Neuron (in vitro differentiated cells): ENCODE data around the gene IL9.

Experiments used
- H2AFZ ChIP-seq: one replicate; pipeline ENCODE4 v1.6.1; 2013; ENCODE audit warnings: low read depth, mild to moderate bottlenecking, inconsistent platforms, low read length, moderate library complexity
- H3K27me3 ChIP-seq: one replicate; pipeline ENCODE4 v1.6.1; 2013; ENCODE audit warnings: low read length; ENCODE audit not compliant: insufficient read depth
- H3K36me3 ChIP-seq: one replicate; pipeline ENCODE4 v1.6.1; 2013; ENCODE audit warnings: low read length; ENCODE audit not compliant: insufficient read depth
- H3K4me1 ChIP-seq: one replicate; pipeline ENCODE4 v1.6.1; 2013; ENCODE audit warnings: low read length; ENCODE audit not compliant: insufficient read depth
- H3K4me3 ChIP-seq: 2 replicates; pipeline ENCODE4 v1.5.1; 2013; ENCODE audit warnings: mild to moderate bottlenecking, low read length, moderate library complexity
- H3K9me3 ChIP-seq: one replicate; pipeline ENCODE4 v1.6.1; 2013; ENCODE audit warnings: low read length

IL9 gene

DNA sequence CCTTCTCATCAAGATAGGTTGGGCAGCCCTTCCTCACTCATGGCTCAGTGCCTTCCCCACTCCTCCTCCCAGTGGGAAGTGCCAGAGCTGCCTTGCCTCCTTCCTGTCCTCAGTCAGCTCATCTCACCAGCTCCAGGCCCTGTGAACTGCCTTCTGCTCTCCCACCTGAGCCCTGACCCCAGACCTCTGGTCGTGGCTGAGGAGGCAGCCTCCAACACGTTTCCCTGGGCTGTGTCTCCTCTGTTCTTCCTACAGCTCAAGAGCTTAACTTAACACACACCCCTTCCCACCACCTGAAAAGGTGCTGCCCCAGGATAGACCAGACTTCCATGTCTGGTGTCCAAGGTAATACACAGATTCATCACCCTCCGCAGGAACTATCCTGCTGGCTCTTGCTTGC, 21.2 kb downstream of the IL9 start:
- no peaks in the 10 kb centered on the region for H3K36me3 ChIP-seq
- no peak overlapping the region for H2AFZ ChIP-seq
- H3K9me3 ChIP-seq, result no peaks in the 10 kb centered on the region
- H3K4me3 ChIP-seq, result no peak overlapping the region
- no peaks in the 10 kb centered on the region for H3K27me3 ChIP-seq
- no peaks in the 10 kb centered on the region for H3K4me1 ChIP-seq

DNA sequence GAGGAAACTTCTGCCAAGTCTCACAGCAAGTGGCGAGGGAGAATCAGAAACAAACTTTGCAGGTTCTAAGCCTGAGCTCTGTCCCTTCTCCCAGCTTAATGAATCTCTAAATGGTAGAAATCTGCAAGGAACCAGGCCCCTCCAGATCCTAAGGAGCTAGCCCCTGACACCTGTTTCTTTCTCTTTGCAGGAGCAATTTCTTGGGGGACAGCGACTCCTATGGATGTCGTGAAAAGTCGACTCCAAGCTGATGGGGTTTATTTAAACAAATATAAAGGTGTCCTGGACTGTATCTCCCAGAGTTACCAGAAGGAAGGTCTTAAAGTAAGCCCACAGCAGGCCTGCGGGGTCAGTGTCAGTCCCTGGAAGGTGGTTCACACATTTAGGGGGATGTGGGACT, 21.8 kb downstream of the IL9 start:
- no peaks in the 10 kb centered on the region for H3K27me3 ChIP-seq
- H3K36me3 ChIP-seq, result no peaks in the 10 kb centered on the region
- no peaks in the 10 kb centered on the region for H3K9me3 ChIP-seq
- H3K4me3 ChIP-seq, result no peak overlapping the region
- no peak overlapping the region for H2AFZ ChIP-seq
- no peaks in the 10 kb centered on the region for H3K4me1 ChIP-seq

DNA sequence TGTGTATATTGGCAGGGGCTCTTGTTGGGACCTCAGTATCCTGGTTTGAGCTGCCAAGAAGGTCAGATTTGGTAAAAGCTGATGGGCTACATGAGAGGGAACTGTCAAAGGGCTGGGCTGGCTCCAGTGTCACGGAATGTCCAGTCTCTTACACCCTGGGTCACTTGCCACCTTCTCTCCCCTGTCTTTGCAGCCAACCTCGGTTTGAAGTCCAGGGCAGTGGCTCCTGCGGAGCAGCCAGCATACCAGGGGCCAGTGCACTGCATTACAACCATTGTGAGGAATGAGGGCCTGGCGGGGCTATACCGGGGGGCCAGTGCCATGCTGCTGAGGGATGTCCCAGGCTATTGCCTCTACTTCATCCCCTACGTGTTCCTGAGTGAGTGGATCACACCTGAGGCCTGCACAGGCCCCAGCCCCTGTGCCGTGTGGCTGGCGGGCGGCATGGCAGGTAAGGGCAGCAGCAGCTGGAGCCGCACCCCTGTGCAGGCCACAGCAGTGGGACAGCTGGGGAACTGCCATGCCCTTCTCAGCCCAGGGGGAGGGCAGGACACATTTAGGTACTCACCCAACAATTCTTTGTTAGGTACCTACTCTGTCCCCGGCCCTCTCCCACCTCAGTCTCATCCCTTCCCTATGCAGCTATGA, 24.2 kb downstream of the IL9 start:
- Histone ChIP-seq H3K9me3 (no peaks in the 10 kb centered on the region), H3K4me1 (peaks cover 3% of the 10 kb centered on the region), H2AFZ (no peak overlapping the region), H3K4me3 (no peak overlapping the region), H3K36me3 (no peaks in the 10 kb centered on the region), H3K27me3 (no peaks in the 10 kb centered on the region)

DNA sequence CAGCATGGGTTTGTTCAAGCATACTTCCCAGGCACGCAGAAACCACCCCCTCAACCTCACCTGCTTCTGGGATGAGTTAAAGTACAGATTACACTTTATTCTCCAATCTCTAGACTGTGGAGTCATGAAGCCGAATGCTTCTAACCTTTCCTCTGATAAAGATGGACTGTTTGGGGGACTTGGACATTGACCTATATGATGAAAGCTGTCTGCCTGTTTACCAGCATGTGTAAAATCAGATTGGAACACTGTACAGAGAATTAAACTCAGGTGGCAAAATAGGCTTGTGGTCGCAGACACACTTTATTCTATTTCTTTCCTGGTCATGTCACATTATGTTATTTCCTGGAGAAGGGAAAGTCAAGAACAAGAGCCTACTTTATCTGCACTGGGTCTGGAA, 25.7 kb downstream of the IL9 start:
- H3K9me3 ChIP-seq, result no peaks in the 10 kb centered on the region
- H3K4me3 ChIP-seq, result no peak overlapping the region
- peaks cover 9% of the 10 kb centered on the region for H3K4me1 ChIP-seq
- no peaks in the 10 kb centered on the region for H3K27me3 ChIP-seq
- H2AFZ ChIP-seq, result no peak overlapping the region
- H3K36me3 ChIP-seq, result no peaks in the 10 kb centered on the region

DNA sequence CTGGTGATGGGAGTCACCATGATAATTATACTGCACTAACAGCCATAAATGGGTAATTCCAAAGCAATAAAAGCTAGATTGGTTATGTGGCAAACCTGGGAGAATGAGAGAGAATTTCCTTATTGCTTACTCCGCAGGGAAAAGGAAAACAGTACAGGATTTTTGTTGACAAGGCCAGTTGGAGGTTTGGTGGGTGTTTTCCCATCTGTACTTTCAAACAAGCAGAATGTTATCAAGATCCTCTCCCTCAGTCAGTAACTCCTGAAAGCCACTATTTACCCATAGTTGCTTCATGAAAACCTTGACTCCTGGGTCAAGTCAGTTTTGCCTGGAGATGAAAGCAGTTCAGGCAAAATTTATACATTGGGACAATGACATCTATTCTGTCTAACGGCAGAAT, 26.4 kb downstream of the IL9 start:
- H3K4me1 ChIP-seq, result peaks cover 9% of the 10 kb centered on the region
- H3K27me3 ChIP-seq, result no peaks in the 10 kb centered on the region
- no peaks in the 10 kb centered on the region for H3K9me3 ChIP-seq
- H3K36me3 ChIP-seq, result no peaks in the 10 kb centered on the region
- no peak overlapping the region for H3K4me3 ChIP-seq
- H2AFZ ChIP-seq, result no peak overlapping the region

DNA sequence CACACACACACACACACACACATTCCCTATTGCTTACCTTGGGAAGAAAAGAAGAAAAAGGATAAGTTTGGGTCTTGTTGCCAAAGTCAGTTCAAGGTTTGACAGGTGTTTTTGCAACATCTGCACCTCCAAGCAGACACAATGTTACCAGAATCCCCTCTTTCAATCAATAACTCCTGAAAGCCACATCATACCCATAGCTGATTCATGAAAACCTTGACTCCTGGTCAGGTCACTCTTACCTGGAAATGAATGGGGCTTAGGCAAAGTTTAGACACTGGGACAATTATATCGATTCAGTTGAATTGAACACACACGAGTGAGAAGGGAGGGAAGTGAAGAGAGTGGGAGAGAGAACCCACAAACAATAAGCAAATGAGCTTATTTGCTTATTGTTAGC, 27.0 kb downstream of the IL9 start:
- Histone ChIP-seq H3K4me1 (peaks cover 9% of the 10 kb centered on the region), H3K36me3 (no peaks in the 10 kb centered on the region), H2AFZ (no peak overlapping the region), H3K4me3 (no peak overlapping the region), H3K9me3 (no peaks in the 10 kb centered on the region), H3K27me3 (no peaks in the 10 kb centered on the region)

DNA sequence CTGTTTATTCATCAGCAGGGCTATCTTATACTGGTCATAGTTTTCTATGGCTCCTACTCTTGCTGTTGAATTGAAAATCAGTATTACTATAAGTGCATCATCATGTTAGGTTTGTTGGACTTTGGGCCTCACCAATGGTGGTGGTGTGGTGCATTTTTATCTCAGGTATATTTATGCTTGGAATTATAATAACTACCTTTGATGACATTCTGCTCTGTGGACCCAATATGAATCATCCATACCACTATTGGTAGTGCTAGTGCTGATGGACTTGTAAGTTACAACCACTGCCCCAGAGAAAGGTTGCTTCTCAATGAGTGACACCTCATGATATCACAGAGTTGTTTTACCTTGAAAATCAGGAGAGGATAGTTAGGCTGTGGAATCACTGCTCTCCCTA, 28.0 kb downstream of the IL9 start:
- Histone ChIP-seq H3K9me3 (no peaks in the 10 kb centered on the region), H3K27me3 (no peaks in the 10 kb centered on the region), H2AFZ (no peak overlapping the region), H3K4me1 (peaks cover 9% of the 10 kb centered on the region), H3K36me3 (no peaks in the 10 kb centered on the region), H3K4me3 (no peak overlapping the region)

DNA sequence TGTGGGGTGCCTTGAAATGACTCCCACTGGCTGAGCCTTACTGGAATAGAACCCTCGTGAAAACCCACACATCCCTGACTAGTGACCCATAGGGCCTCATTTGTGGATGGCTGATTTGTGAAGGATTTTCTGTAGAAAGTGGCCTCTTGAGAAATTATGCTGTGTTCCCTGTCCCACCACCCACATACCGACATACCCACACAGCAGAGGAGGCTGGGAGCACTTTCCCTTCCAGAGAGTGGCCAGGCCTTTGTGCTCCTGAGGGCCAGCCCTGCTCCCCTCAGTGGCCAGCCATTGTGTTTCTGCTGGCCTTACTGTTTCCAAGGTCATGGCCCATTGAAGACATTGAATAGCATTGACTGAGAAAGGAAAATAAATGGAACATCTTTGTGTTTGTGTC, 29.6 kb downstream of the IL9 start:
- no peaks in the 10 kb centered on the region for H3K36me3 ChIP-seq
- no peak overlapping the region for H2AFZ ChIP-seq
- peaks cover 9% of the 10 kb centered on the region for H3K4me1 ChIP-seq
- no peak overlapping the region for H3K4me3 ChIP-seq
- H3K9me3 ChIP-seq, result no peaks in the 10 kb centered on the region
- H3K27me3 ChIP-seq, result no peaks in the 10 kb centered on the region

DNA sequence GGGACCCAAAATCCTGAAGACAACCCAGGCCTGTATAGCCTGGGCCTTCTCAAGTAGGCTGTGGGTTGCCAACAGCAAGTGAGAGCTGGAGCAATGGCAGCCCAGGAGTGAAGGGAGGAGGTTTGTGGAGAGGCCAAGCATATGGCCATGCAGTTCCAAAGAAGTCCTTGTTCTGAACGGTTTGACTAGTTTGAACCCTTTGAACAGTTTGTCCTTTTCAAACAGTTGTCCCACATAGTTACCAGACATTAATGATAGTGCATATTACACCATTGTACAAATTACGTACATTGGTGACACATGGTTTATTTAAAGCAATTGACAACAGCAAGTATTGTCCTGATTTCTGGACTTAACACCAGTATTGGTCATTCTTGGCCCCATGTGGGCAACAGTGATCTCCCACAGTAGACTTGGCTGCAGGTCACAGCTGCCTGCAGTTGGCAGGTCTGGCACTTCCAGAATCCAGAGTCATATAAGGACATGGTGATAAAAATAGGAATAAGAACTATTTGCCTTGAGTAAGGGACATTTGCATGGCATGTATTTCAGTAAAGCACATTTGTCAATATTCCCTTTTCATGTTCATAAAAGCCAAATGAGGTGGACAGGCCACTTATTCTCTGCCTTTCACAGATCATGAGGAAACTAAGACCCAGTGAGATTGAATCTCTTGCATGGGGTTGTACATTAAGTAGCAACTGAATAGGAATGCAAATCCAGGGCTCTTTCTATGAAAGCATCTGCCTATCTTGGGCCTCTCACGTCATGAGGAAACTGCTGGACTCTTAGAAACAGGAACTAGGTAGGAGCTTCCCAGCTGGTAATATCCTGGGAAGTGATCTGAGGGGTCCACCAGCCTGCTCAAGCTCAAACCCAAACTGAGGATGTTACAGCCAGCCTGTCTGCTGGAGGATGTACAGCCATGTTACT, 30.9 kb downstream of the IL9 start:
- Histone ChIP-seq H3K4me1 (peaks cover 9% of the 10 kb centered on the region), H3K9me3 (no peaks in the 10 kb centered on the region)

DNA sequence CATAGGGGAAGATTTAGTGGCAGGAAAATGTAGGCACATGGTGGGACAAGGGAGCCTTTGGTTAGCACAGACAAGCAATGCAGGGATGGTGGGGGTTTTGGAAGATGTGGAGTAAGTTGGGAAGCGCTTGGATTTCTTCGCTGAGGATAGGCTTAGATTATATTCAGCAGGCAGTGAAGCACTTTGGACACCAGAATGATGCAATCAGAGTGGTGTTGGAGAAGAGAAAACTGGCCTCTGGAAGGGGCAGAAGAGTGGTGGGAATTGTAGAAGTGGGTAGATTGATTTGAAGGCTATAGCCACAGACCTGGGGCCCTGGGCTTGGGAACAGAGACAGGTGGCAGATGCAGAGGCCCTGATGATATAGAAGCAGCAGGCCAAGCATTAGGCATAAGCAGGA, 32.9 kb downstream of the IL9 start:
- no peaks in the 10 kb centered on the region for H3K27me3 ChIP-seq
- H3K36me3 ChIP-seq, result no peaks in the 10 kb centered on the region
- H3K9me3 ChIP-seq, result no peaks in the 10 kb centered on the region
- H2AFZ ChIP-seq, result no peak overlapping the region
- H3K4me1 ChIP-seq, result peaks cover 9% of the 10 kb centered on the region
- no peak overlapping the region for H3K4me3 ChIP-seq

More for the DNA sequence above, 30.9 kb downstream of the IL9 start:
- no peak overlapping the region for H2AFZ ChIP-seq
- H3K27me3 ChIP-seq, result no peaks in the 10 kb centered on the region
- H3K36me3 ChIP-seq, result no peaks in the 10 kb centered on the region
- no peak overlapping the region for H3K4me3 ChIP-seq

DNA sequence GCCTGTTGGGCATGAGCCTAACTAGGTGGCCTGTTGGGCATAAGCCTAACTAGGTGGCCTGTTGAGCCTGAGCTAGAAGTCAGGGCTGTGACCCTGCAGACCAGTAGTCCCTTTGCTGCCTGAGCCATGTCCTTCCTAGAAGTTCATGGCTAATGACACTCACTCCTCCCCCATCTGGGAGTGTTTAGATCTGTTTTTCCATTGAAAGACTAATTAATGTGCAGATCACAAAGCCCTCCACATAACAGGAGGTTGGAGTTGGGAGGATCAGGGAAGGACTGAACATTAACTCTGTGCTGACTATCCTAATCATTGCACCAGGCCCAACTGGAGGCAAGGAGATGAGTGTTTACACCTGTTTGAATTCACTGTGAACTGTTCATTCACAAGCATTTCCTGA, 33.6 kb downstream of the IL9 start:
- Histone ChIP-seq H3K4me3 (no peak overlapping the region), H2AFZ (no peak overlapping the region), H3K9me3 (no peaks in the 10 kb centered on the region), H3K4me1 (peaks cover 9% of the 10 kb centered on the region), H3K27me3 (no peaks in the 10 kb centered on the region), H3K36me3 (no peaks in the 10 kb centered on the region)

DNA sequence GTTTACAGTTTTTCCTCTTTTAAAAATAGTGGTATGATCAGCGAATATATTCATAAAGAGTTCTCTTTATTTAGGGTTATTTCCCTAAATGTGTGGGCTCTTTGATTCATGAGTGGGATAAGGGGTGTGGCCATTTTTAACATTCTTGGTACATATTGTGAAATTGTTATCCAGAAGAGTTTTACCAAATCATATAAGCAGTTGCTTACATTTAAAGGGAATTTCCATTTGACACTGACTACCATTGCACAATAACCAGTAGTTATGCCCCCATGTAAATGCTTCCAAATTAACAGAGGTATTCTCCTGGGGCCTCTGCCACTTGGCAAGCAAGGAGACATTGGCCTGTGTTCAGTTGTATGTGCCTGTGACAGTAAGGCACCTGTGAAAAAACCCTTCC, 34.0 kb downstream of the IL9 start:
- Histone ChIP-seq H3K4me1 (peaks cover 9% of the 10 kb centered on the region), H2AFZ (no peak overlapping the region), H3K9me3 (no peaks in the 10 kb centered on the region), H3K27me3 (no peaks in the 10 kb centered on the region), H3K36me3 (no peaks in the 10 kb centered on the region), H3K4me3 (no peak overlapping the region)

DNA sequence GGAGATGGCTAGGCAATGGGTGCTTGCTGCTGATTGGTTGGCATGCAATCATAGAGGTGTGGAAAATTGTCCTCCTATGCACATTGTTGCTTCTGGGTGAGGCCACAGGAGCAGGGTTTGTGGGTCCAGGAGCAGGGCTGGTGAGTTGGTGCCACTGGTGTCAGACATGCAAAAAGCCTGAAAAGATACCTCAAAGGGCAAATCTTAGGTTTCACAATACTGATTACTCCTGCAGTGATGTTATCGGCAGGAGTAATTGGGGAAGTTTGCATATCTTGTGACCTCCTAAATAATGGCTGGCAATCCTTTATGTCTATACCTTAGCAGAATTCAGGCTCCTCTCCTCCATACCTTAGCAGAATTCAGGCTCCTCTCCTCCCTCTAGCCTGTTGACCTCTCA, 36.0 kb downstream of the IL9 start:
- H3K4me3 ChIP-seq, result no peak overlapping the region
- no peaks in the 10 kb centered on the region for H3K9me3 ChIP-seq
- H3K27me3 ChIP-seq, result no peaks in the 10 kb centered on the region
- H2AFZ ChIP-seq, result no peak overlapping the region
- no peaks in the 10 kb centered on the region for H3K4me1 ChIP-seq
- H3K36me3 ChIP-seq, result no peaks in the 10 kb centered on the region
